ENCODE measurements around the gene TBC1D17. TPM values are rescaled to one million over a fixed set of nuclear protein-coding genes. Genes with fewer than 3 reads are reported as not detected.

TBC1D17 gene
- total RNA-seq: 10 to 100 TPM; 92.7 to 94.0 TPM
- 10 to 100 TPM in 2 of 3 donors, 1 to 10 TPM in 1; 8.1 to 17.7 (median 11.3) TPM for polyA plus RNA-seq
- total RNA-seq: 30.2 to 105 (median 64.5) reads per million in 6 experiments

GRCh38 chr19:49877020-49877878 is at the start of gene TBC1D17, which contains the start of gene AKT1S1:
Gene TBC1D17 (plus strand): TSS chr19:49877702. CDS start chr19:49877724, 22 bp downstream.
Gene AKT1S1 (minus strand): TSS chr19:49877355. CDS start chr19:49873295, 4,060 bp downstream.
- DNase-seq (peak; percentile 91 to 100 (median 99)), ATAC-seq (peak; percentile 67 to 72)
- no peaks in the 10 kb centered on the region for H3K27me3 Mint-ChIP-seq
- POLR2A ChIA-PET: interaction anchor here (0.5 to 5.2 kb wide), 31 partner anchors 9 to 1513 kb away, joined by 3 to 62 read pairs (median 5); partner anchors contain the start of genes AP2A1, ATF5, FUZ and IL4I1
- H3K9me3 Mint-ChIP-seq: no peaks in the 10 kb centered on the region
- H3K4me1 Mint-ChIP-seq: peaks cover 15 to 33% (median 22%) of the 10 kb centered on the region in 4 donors
- H3K36me3 Mint-ChIP-seq: peaks cover 0 to 29% (median 0%) of the 10 kb centered on the region in 3 donors
- no peak within 1 kb of the TSS for H3K27ac Mint-ChIP-seq
- H3K4me3 Mint-ChIP-seq: no peak within 1 kb of the TSS

- H3K4me1 Mint-ChIP-seq: peaks cover 2 to 14% (median 5%) of the 10 kb centered on the region in 4 donors
- ATAC-seq (no peak), DNase-seq (no peak)
- H3K36me3 Mint-ChIP-seq: peaks cover 0 to 42% (median 0%) of the 10 kb centered on the region in 3 donors
- no peak overlapping the region for H3K4me3 Mint-ChIP-seq
- H3K27ac Mint-ChIP-seq: peak overlapping the region in 1 of 10 donors; percentile 46
- H3K27me3 Mint-ChIP-seq: no peaks in the 10 kb centered on the region
- POLR2A ChIA-PET: no interaction called here
- H3K9me3 Mint-ChIP-seq: no peaks in the 10 kb centered on the region
Measured at GRCh38 chr19:49829200-49829599, 48.3 kb upstream of the TBC1D17 start.

- POLR2A ChIA-PET: no interaction called here
- Mint-ChIP-seq H3K36me3 (peaks cover 0 to 40% (median 0%) of the 10 kb centered on the region in 3 donors), H3K27me3 (no peaks in the 10 kb centered on the region), H3K27ac (no peak overlapping the region), H3K4me3 (no peak overlapping the region), H3K9me3 (no peaks in the 10 kb centered on the region), H3K4me1 (peaks cover 2 to 14% (median 6%) of the 10 kb centered on the region in 4 donors)
- ATAC-seq: no peak
- DNase-seq: no peak
Measured at GRCh38 chr19:49829721-49830120, 47.8 kb upstream of the TBC1D17 start.

GRCh38 chr19:49830766-49831165 is 46.7 kb upstream of the TBC1D17 start:
- DNase-seq (no peak), ATAC-seq (no peak)
- H3K27ac Mint-ChIP-seq: no peak overlapping the region
- H3K4me1 Mint-ChIP-seq: peaks cover 2 to 14% (median 6%) of the 10 kb centered on the region in 4 donors
- peaks cover 0 to 48% (median 0%) of the 10 kb centered on the region in 3 donors for H3K36me3 Mint-ChIP-seq
- H3K4me3 Mint-ChIP-seq: no peak overlapping the region
- POLR2A ChIA-PET: no interaction called here
- H3K9me3 Mint-ChIP-seq: no peaks in the 10 kb centered on the region
- no peaks in the 10 kb centered on the region for H3K27me3 Mint-ChIP-seq

GRCh38 chr19:49831592-49831991 is 45.9 kb upstream of the TBC1D17 start:
- POLR2A ChIA-PET: no interaction called here
- Mint-ChIP-seq H3K4me1 (peaks cover 2 to 9% (median 2%) of the 10 kb centered on the region in 4 donors), H3K9me3 (no peaks in the 10 kb centered on the region), H3K4me3 (no peak overlapping the region), H3K27me3 (no peaks in the 10 kb centered on the region), H3K36me3 (peaks cover 0 to 47% (median 0%) of the 10 kb centered on the region in 3 donors), H3K27ac (peak overlapping the region in 1 of 10 donors; percentile 37)
- no peak for DNase-seq
- no peak for ATAC-seq

GRCh38 chr19:49832556-49832955 is 44.9 kb upstream of the TBC1D17 start:
- ATAC-seq: no peak
- H3K36me3 Mint-ChIP-seq: peaks cover 0 to 45% (median 0%) of the 10 kb centered on the region in 3 donors
- no peak overlapping the region for H3K4me3 Mint-ChIP-seq
- peaks cover 0 to 7% (median 1%) of the 10 kb centered on the region in 4 donors for H3K4me1 Mint-ChIP-seq
- H3K27ac Mint-ChIP-seq: peak overlapping the region in 2 of 10 donors; percentile 28 to 83
- no peaks in the 10 kb centered on the region for H3K27me3 Mint-ChIP-seq
- H3K9me3 Mint-ChIP-seq: no peaks in the 10 kb centered on the region
- POLR2A ChIA-PET: interaction anchor here (0.5 kb wide), 1 partner anchor 244 kb away, joined by 4 read pairs; no protein-coding TSS in a partner anchor
- DNase-seq: no peak

GRCh38 chr19:49833599-49833998 is 43.9 kb upstream of the TBC1D17 start:
- Mint-ChIP-seq H3K4me3 (no peak overlapping the region), H3K9me3 (no peaks in the 10 kb centered on the region), H3K27ac (peak overlapping the region in 2 of 10 donors; percentile 43 to 62), H3K36me3 (peaks cover 0 to 49% (median 6%) of the 10 kb centered on the region in 3 donors), H3K4me1 (peaks cover 0 to 7% (median 1%) of the 10 kb centered on the region in 4 donors), H3K27me3 (no peaks in the 10 kb centered on the region)
- POLR2A ChIA-PET: no interaction called here
- DNase-seq: no peak
- ATAC-seq: no peak

GRCh38 chr19:49835562-49835961 is 41.9 kb upstream of the TBC1D17 start:
- Mint-ChIP-seq H3K4me1 (peaks cover 0 to 7% (median 1%) of the 10 kb centered on the region in 4 donors), H3K4me3 (no peak overlapping the region), H3K27ac (no peak overlapping the region), H3K36me3 (peaks cover 0 to 60% (median 10%) of the 10 kb centered on the region in 3 donors), H3K27me3 (no peaks in the 10 kb centered on the region), H3K9me3 (no peaks in the 10 kb centered on the region)
- DNase-seq: no peak
- peak in 1 of 2 donors; percentile 11 for ATAC-seq
- POLR2A ChIA-PET: interaction anchor here (0.6 to 0.8 kb wide), 2 partner anchors 16 to 22 kb away, joined by 3 read pairs; partner anchors contain the start of gene FUZ

GRCh38 chr19:49836176-49837008 is 41.1 kb upstream of the TBC1D17 start:
- ATAC-seq (peak in 1 of 2 donors; percentile 9), DNase-seq (no peak)
- Mint-ChIP-seq H3K36me3 (peaks cover 0 to 59% (median 10%) of the 10 kb centered on the region in 3 donors), H3K4me3 (no peak overlapping the region), H3K4me1 (peaks cover 0 to 7% (median 1%) of the 10 kb centered on the region in 4 donors), H3K9me3 (no peaks in the 10 kb centered on the region), H3K27ac (no peak overlapping the region), H3K27me3 (no peaks in the 10 kb centered on the region)
- POLR2A ChIA-PET: no interaction called here

- no peak for ATAC-seq
Measured at GRCh38 chr19:49837009-49837310, 40.5 kb upstream of the TBC1D17 start.

GRCh38 chr19:49837425-49837824 is 40.1 kb upstream of the TBC1D17 start:
- H3K27me3 Mint-ChIP-seq: no peaks in the 10 kb centered on the region
- peak overlapping the region in 4 of 10 donors; percentile 20 to 68 (median 36) for H3K27ac Mint-ChIP-seq
- peaks cover 0 to 4% (median 1%) of the 10 kb centered on the region in 4 donors for H3K4me1 Mint-ChIP-seq
- DNase-seq (no peak), ATAC-seq (no peak)
- peaks cover 0 to 50% (median 10%) of the 10 kb centered on the region in 3 donors for H3K36me3 Mint-ChIP-seq
- POLR2A ChIA-PET: interaction anchor here (0.6 to 0.8 kb wide), 2 partner anchors 11 to 14 kb away, joined by 3 read pairs; partner anchors contain the start of gene PTOV1
- H3K4me3 Mint-ChIP-seq: no peak overlapping the region
- H3K9me3 Mint-ChIP-seq: no peaks in the 10 kb centered on the region

More at GRCh38 chr19:49837009-49837310, 40.5 kb upstream of the TBC1D17 start:
- Mint-ChIP-seq H3K9me3 (no peaks in the 10 kb centered on the region), H3K36me3 (peaks cover 0 to 54% (median 10%) of the 10 kb centered on the region in 3 donors), H3K27ac (no peak overlapping the region), H3K4me1 (peaks cover 0 to 7% (median 1%) of the 10 kb centered on the region in 4 donors), H3K27me3 (no peaks in the 10 kb centered on the region), H3K4me3 (no peak overlapping the region)
- DNase-seq: no peak
- POLR2A ChIA-PET: interaction anchor here (0.8 kb wide), 1 partner anchor 14 kb away, joined by 3 read pairs; the partner anchor contains the start of gene PTOV1

All from naive thymus-derived CD8-positive, alpha-beta T cell (primary cell).